Activated CD4-positive, alpha-beta memory T cell treated with anti-CD3 and anti-CD28 coated beads, Interleukin-2, amount 10 ng/mL, durations not matched to agents 7 days and 5 days (primary cell): ENCODE measurements around the gene CCDC88C. TPM values are rescaled to one million over a fixed set of nuclear protein-coding genes. Genes with fewer than 3 reads are reported as not detected.
A peak's percentile ranks its signal among the peaks of the same experiment; 100 is the strongest.

Source experiments
- CTCF ChIA-PET: fragments of 350-600 bp; sonication (Branson Sonifier 250); formaldehyde crosslinking; loops from one replicate; lab custom pipeline; 2021; ENCODE audit warnings: antibody characterized with exemption, inconsistent platforms; lab: Charles Lee
- POLR2A ChIA-PET: fragments of 350-600 bp; sonication (Branson Sonifier 250); formaldehyde crosslinking; loops from one replicate; lab custom pipeline; 2021; ENCODE audit warnings: antibody characterized with exemption; lab: Charles Lee
- DNase-seq: peaks from one replicate; pipeline ENCODE4 v3.0.0-alpha.2; 2020
- H3K27ac Mint-ChIP-seq: one replicate; pipeline ENCODE4 v1.8.0; 2021; ENCODE audit warnings: mild to moderate bottlenecking, mixed read lengths
- H3K27me3 Mint-ChIP-seq: one replicate; pipeline ENCODE4 v1.8.0; 2021; ENCODE audit warnings: mixed read lengths
- H3K36me3 Mint-ChIP-seq: one replicate; pipeline ENCODE4 v1.8.0; 2021; ENCODE audit warnings: low read depth, mixed read lengths
- H3K4me1 Mint-ChIP-seq: one replicate; pipeline ENCODE4 v1.8.0; 2021; ENCODE audit warnings: mixed read lengths
- H3K4me3 Mint-ChIP-seq: one replicate; pipeline ENCODE4 v1.8.0; 2021; ENCODE audit warnings: mild to moderate bottlenecking, mixed read lengths
- H3K9me3 Mint-ChIP-seq: one replicate; pipeline ENCODE4 v1.8.0; 2021; ENCODE audit warnings: mixed read lengths
- total RNA-seq, 2 experiments: library from RNA; stranded (reverse); gene quantifications; one replicate each; pipeline ENCODE4 v1.2.3, GENCODE V29; 2021

The CCDC88C gene
- total RNA-seq, 2 experiments from 2014 or later, result 168 to 175 TPM

- Mint-ChIP-seq H3K27me3 (no peaks in the 10 kb centered on the region), H3K4me1 (peaks cover 92% of the 10 kb centered on the region), H3K36me3 (peaks cover 90% of the 10 kb centered on the region), H3K9me3 (no peaks in the 10 kb centered on the region), H3K27ac (peak overlapping the region; percentile 95), H3K4me3 (peak overlapping the region; percentile 64)
- ChIA-PET CTCF (interaction anchor here (1.7 to 2.2 kb wide), 2 partner anchors 10 to 104 kb away, joined by 5 to 10 read pairs; partner anchors contain the start of gene CCDC88C), POLR2A (interaction anchor here (0.7 to 7.5 kb wide), 7 partner anchors 9 to 111 kb away, joined by 3 to 68 read pairs (median 4); partner anchors contain the start of genes CCDC88C and GPR68)
- DNase-seq, result no peak
Observed at GRCh38 chr14:91313852-91314251, 103.8 kb downstream of the CCDC88C start.

GRCh38 chr14:91313154-91313850, 104.3 kb downstream of the CCDC88C start:
- H3K4me3 Mint-ChIP-seq, result peak overlapping the region; percentile 56

GRCh38 chr14:91311284-91311662, 106.3 kb downstream of the CCDC88C start:
- H3K4me1 Mint-ChIP-seq, result peaks cover 72% of the 10 kb centered on the region
- CTCF ChIA-PET, result interaction anchor here (1.0 to 2.4 kb wide), 3 partner anchors 12 to 134 kb away, joined by 5 to 11 read pairs (median 8); no protein-coding TSS in a partner anchor
- no peaks in the 10 kb centered on the region for H3K27me3 Mint-ChIP-seq

More at GRCh38 chr14:91313154-91313850, 104.3 kb downstream of the CCDC88C start:
- H3K27me3 Mint-ChIP-seq, result no peaks in the 10 kb centered on the region
- no peak for DNase-seq
- H3K27ac Mint-ChIP-seq, result peak overlapping the region; percentile 95
- H3K36me3 Mint-ChIP-seq, result peaks cover 92% of the 10 kb centered on the region
- peaks cover 86% of the 10 kb centered on the region for H3K4me1 Mint-ChIP-seq
- CTCF ChIA-PET, result interaction anchor here (1.2 to 2.2 kb wide), 4 partner anchors 10 to 105 kb away, joined by 4 to 10 read pairs (median 6); partner anchors contain the start of gene CCDC88C
- POLR2A ChIA-PET, result interaction anchor here (0.7 to 7.5 kb wide), 8 partner anchors 9 to 111 kb away, joined by 3 to 68 read pairs (median 3); partner anchors contain the start of gene CCDC88C
- H3K9me3 Mint-ChIP-seq, result no peaks in the 10 kb centered on the region

GRCh38 chr14:91310606-91311283, 106.9 kb downstream of the CCDC88C start:
- CTCF ChIA-PET, result interaction anchor here (0.6 to 2.4 kb wide), 5 partner anchors 13 to 561 kb away, joined by 3 to 11 read pairs (median 5); no protein-coding TSS in a partner anchor
- H3K4me3 Mint-ChIP-seq, result peak overlapping the region; percentile 69
- POLR2A ChIA-PET, result interaction anchor here (0.6 to 7.5 kb wide), 14 partner anchors 13 to 196 kb away, joined by 3 to 68 read pairs (median 5); partner anchors contain the start of genes CCDC88C, DGLUCY and GPR68
- no peaks in the 10 kb centered on the region for H3K27me3 Mint-ChIP-seq
- peaks cover 95% of the 10 kb centered on the region for H3K36me3 Mint-ChIP-seq
- peaks cover 67% of the 10 kb centered on the region for H3K4me1 Mint-ChIP-seq
- DNase-seq, result peak; percentile 69
- H3K27ac Mint-ChIP-seq, result peak overlapping the region; percentile 96
- H3K9me3 Mint-ChIP-seq, result no peaks in the 10 kb centered on the region

More at GRCh38 chr14:91311284-91311662, 106.3 kb downstream of the CCDC88C start:
- peak; percentile 85 for DNase-seq
- Mint-ChIP-seq H3K27ac (peak overlapping the region; percentile 96), H3K36me3 (peaks cover 95% of the 10 kb centered on the region), H3K4me3 (peak overlapping the region; percentile 69), H3K9me3 (no peaks in the 10 kb centered on the region)
- POLR2A ChIA-PET, result interaction anchor here (0.7 to 7.5 kb wide), 11 partner anchors 12 to 197 kb away, joined by 3 to 68 read pairs (median 5); partner anchors contain the start of genes CCDC88C, DGLUCY and GPR68

GRCh38 chr14:91309756-91310280, 107.8 kb downstream of the CCDC88C start:
- Mint-ChIP-seq H3K27me3 (no peaks in the 10 kb centered on the region), H3K4me3 (no peak overlapping the region), H3K27ac (peak overlapping the region; percentile 96), H3K9me3 (no peaks in the 10 kb centered on the region), H3K4me1 (peaks cover 63% of the 10 kb centered on the region), H3K36me3 (peaks cover 95% of the 10 kb centered on the region)
- ChIA-PET CTCF (interaction anchor here (1.0 to 2.4 kb wide), 4 partner anchors 14 to 153 kb away, joined by 3 to 11 read pairs (median 6); no protein-coding TSS in a partner anchor), POLR2A (interaction anchor here (0.6 to 7.5 kb wide), 6 partner anchors 13 to 195 kb away, joined by 3 to 68 read pairs (median 6); partner anchors contain the start of genes CCDC88C and DGLUCY)
- no peak for DNase-seq

GRCh38 chr14:91308337-91308736, 109.3 kb downstream of the CCDC88C start:
- ChIA-PET CTCF (no interaction called here), POLR2A (no interaction called here)
- H3K9me3 Mint-ChIP-seq, result no peaks in the 10 kb centered on the region
- peaks cover 61% of the 10 kb centered on the region for H3K4me1 Mint-ChIP-seq
- H3K27me3 Mint-ChIP-seq, result no peaks in the 10 kb centered on the region
- H3K4me3 Mint-ChIP-seq, result no peak overlapping the region
- DNase-seq, result no peak
- no peak overlapping the region for H3K27ac Mint-ChIP-seq
- H3K36me3 Mint-ChIP-seq, result peaks cover 94% of the 10 kb centered on the region

GRCh38 chr14:91307652-91308051, 110.0 kb downstream of the CCDC88C start:
- no peak overlapping the region for H3K4me3 Mint-ChIP-seq
- no peaks in the 10 kb centered on the region for H3K9me3 Mint-ChIP-seq
- ChIA-PET POLR2A (no interaction called here), CTCF (no interaction called here)
- H3K36me3 Mint-ChIP-seq, result peaks cover 94% of the 10 kb centered on the region
- no peak for DNase-seq
- H3K27me3 Mint-ChIP-seq, result no peaks in the 10 kb centered on the region
- peak overlapping the region; percentile 49 for H3K27ac Mint-ChIP-seq
- peaks cover 61% of the 10 kb centered on the region for H3K4me1 Mint-ChIP-seq

GRCh38 chr14:91307046-91307445, 110.6 kb downstream of the CCDC88C start:
- ChIA-PET POLR2A (no interaction called here), CTCF (no interaction called here)
- Mint-ChIP-seq H3K27ac (peak overlapping the region; percentile 49), H3K4me3 (no peak overlapping the region), H3K36me3 (peaks cover 94% of the 10 kb centered on the region), H3K9me3 (no peaks in the 10 kb centered on the region), H3K27me3 (no peaks in the 10 kb centered on the region), H3K4me1 (peaks cover 61% of the 10 kb centered on the region)
- DNase-seq, result no peak

- Mint-ChIP-seq H3K27ac (peak overlapping the region; percentile 35), H3K9me3 (no peaks in the 10 kb centered on the region), H3K4me3 (no peak overlapping the region), H3K36me3 (peaks cover 97% of the 10 kb centered on the region), H3K4me1 (peaks cover 63% of the 10 kb centered on the region), H3K27me3 (no peaks in the 10 kb centered on the region)
- DNase-seq, result no peak
- ChIA-PET POLR2A (no interaction called here), CTCF (no interaction called here)
Observed at GRCh38 chr14:91306547-91306946, 111.1 kb downstream of the CCDC88C start.

- H3K27me3 Mint-ChIP-seq, result no peaks in the 10 kb centered on the region
- no peak for DNase-seq
- peak overlapping the region; percentile 45 for H3K27ac Mint-ChIP-seq
- ChIA-PET CTCF (no interaction called here), POLR2A (interaction anchor here (1.7 kb wide), 1 partner anchor 110 kb away, joined by 6 read pairs; no protein-coding TSS in a partner anchor)
- H3K4me3 Mint-ChIP-seq, result no peak overlapping the region
- H3K4me1 Mint-ChIP-seq, result peaks cover 61% of the 10 kb centered on the region
- H3K9me3 Mint-ChIP-seq, result no peaks in the 10 kb centered on the region
- H3K36me3 Mint-ChIP-seq, result peaks cover 96% of the 10 kb centered on the region
Observed at GRCh38 chr14:91305650-91306431, 111.8 kb downstream of the CCDC88C start.

GRCh38 chr14:91303924-91304229, 113.7 kb downstream of the CCDC88C start:
- peaks cover 50% of the 10 kb centered on the region for H3K4me1 Mint-ChIP-seq
- peak overlapping the region; percentile 82 for H3K27ac Mint-ChIP-seq
- peaks cover 95% of the 10 kb centered on the region for H3K36me3 Mint-ChIP-seq
- no peaks in the 10 kb centered on the region for H3K27me3 Mint-ChIP-seq
- DNase-seq, result no peak
- ChIA-PET CTCF (no interaction called here), POLR2A (interaction anchor here (1.8 kb wide), 1 partner anchor 9 kb away, joined by 4 read pairs; no protein-coding TSS in a partner anchor)
- no peak overlapping the region for H3K4me3 Mint-ChIP-seq
- no peaks in the 10 kb centered on the region for H3K9me3 Mint-ChIP-seq
